WTC11 (cell line): Measurements from ENCODE around the gene GFRA1. TPM values are rescaled to one million over a fixed set of nuclear protein-coding genes. Genes with fewer than 3 reads are reported as not detected.
A peak's percentile ranks its signal among the peaks of the same experiment; 100 is the strongest.

Source experiments
- ATAC-seq: fragments of 200-7000 bp; cut with Tn5 transposase; 2 replicates; pipeline ENCODE4 v1.10.0; 2021; ENCODE audit warnings: mild to moderate bottlenecking, moderate library complexity
- CTCF ChIA-PET: fragments of 300-600 bp; sonication (Branson Sonifier 250); formaldehyde crosslinking; loops from one replicate; lab custom pipeline; 2021; ENCODE audit warnings: antibody characterized with exemption; lab: Charles Lee
- POLR2A ChIA-PET: fragments of 350-600 bp; sonication (Branson Sonifier 250); formaldehyde crosslinking; loops from one replicate; lab custom pipeline; 2021; ENCODE audit warnings: antibody characterized with exemption; lab: Charles Lee
- DNase-seq: peaks from one replicate; pipeline ENCODE4 v3.0.0; 2021; ENCODE audit warnings: low spot score
- H3K27ac Mint-ChIP-seq: 2 replicates; pipeline ENCODE4 v1.8.0; 2021; ENCODE audit warnings: mixed read lengths
- H3K27me3 Mint-ChIP-seq: 2 replicates; pipeline ENCODE4 v1.8.0; 2021; ENCODE audit warnings: low read depth, mild to moderate bottlenecking, moderate library complexity, mixed read lengths
- H3K36me3 Mint-ChIP-seq: 2 replicates; pipeline ENCODE4 v1.8.0; 2021; ENCODE audit warnings: mixed read lengths
- H3K4me1 Mint-ChIP-seq: 2 replicates; pipeline ENCODE4 v1.8.0; 2022; ENCODE audit warnings: mixed read lengths
- H3K4me3 Mint-ChIP-seq: 2 replicates; pipeline ENCODE4 v1.8.0; 2021; ENCODE audit warnings: mild to moderate bottlenecking, moderate library complexity, mixed read lengths
- H3K9me3 Mint-ChIP-seq: 2 replicates; pipeline ENCODE4 v1.8.0; 2021; ENCODE audit warnings: mixed read lengths
- ARID4B ChIP-seq: sonication (generic); formaldehyde crosslinking; IDR thresholded peaks from 2 replicates; pipeline ENCODE4 v1.8.0; 2023; ENCODE audit warnings: missing genetic modification reagents, mild to moderate bottlenecking, borderline replicate concordance
- ATF1 ChIP-seq: sonication (generic); formaldehyde crosslinking; IDR thresholded peaks from 2 replicates; pipeline ENCODE4 v1.8.1; 2023; ENCODE audit warnings: mild to moderate bottlenecking, moderate library complexity, missing genetic modification reagents
- FOXJ3 ChIP-seq: sonication (generic); formaldehyde crosslinking; IDR thresholded peaks from 2 replicates; pipeline ENCODE4 v1.9.0; 2021; ENCODE audit warnings: missing genetic modification reagents, mild to moderate bottlenecking, borderline replicate concordance
- GABPB1 ChIP-seq: sonication (generic); formaldehyde crosslinking; IDR thresholded peaks from 2 replicates; pipeline ENCODE4 v1.8.1; 2023; ENCODE audit warnings: mild to moderate bottlenecking, missing genetic modification reagents
- JAZF1 ChIP-seq: fragments of 250-450 bp; sonication (Bioruptor Pico); IDR thresholded peaks from 2 replicates; pipeline ENCODE4 v1.9.0; 2021; ENCODE audit warnings: moderate library complexity, mild to moderate bottlenecking, inconsistent platforms
- MYBL2 ChIP-seq: sonication (generic); formaldehyde crosslinking; IDR thresholded peaks from 2 replicates; pipeline ENCODE4 v1.8.1; 2023; ENCODE audit warnings: mild to moderate bottlenecking, moderate library complexity, missing genetic modification reagents
- OVOL2 ChIP-seq: fragments of 250-450 bp; sonication (Bioruptor Pico); IDR thresholded peaks from 2 replicates; pipeline ENCODE4 v1.9.0; 2021; ENCODE audit warnings: mild to moderate bottlenecking, borderline replicate concordance
- PRDM15 ChIP-seq: sonication (generic); formaldehyde crosslinking; IDR thresholded peaks from 2 replicates; pipeline ENCODE4 v1.8.0; 2022; ENCODE audit warnings: missing genetic modification reagents
- PRRX2 ChIP-seq: fragments of 250-450 bp; sonication (Bioruptor Pico); IDR thresholded peaks from 2 replicates; pipeline ENCODE4 v1.8.0; 2021; ENCODE audit warnings: mild to moderate bottlenecking
- SMAD3 ChIP-seq: sonication (generic); formaldehyde crosslinking; IDR thresholded peaks from 2 replicates; pipeline ENCODE4 v1.8.0; 2022; ENCODE audit warnings: missing genetic modification reagents, mild to moderate bottlenecking, borderline replicate concordance
- ZMAT4 ChIP-seq: fragments of 250-450 bp; sonication (Bioruptor Pico); IDR thresholded peaks from 2 replicates; pipeline ENCODE4 v1.9.0; 2021; ENCODE audit warnings: mild to moderate bottlenecking
- ZNF416 ChIP-seq: fragments of 250-450 bp; sonication (Bioruptor Pico); IDR thresholded peaks from 2 replicates; pipeline ENCODE4 v1.9.0; 2021; ENCODE audit warnings: mild to moderate bottlenecking, inconsistent platforms
- ZNF512 ChIP-seq: sonication (generic); formaldehyde crosslinking; IDR thresholded peaks from 2 replicates; pipeline ENCODE4 v1.8.1; 2022; ENCODE audit warnings: missing genetic modification reagents, borderline replicate concordance
- total RNA-seq: library from RNA; stranded (reverse); gene quantifications from 3 replicates; pipeline ENCODE4 v1.2.3, GENCODE V29; 2021
- TF ChIP-seq, protein P1 (sequence below): sonication (generic); formaldehyde crosslinking; IDR thresholded peaks from 2 replicates; pipeline ENCODE4 v1.8.0; 2022; ENCODE audit warnings: mild to moderate bottlenecking, missing genetic modification reagents

GFRA1 gene
- total RNA-seq, 1 experiment from 2014 or later: 4.4 TPM

DNA sequence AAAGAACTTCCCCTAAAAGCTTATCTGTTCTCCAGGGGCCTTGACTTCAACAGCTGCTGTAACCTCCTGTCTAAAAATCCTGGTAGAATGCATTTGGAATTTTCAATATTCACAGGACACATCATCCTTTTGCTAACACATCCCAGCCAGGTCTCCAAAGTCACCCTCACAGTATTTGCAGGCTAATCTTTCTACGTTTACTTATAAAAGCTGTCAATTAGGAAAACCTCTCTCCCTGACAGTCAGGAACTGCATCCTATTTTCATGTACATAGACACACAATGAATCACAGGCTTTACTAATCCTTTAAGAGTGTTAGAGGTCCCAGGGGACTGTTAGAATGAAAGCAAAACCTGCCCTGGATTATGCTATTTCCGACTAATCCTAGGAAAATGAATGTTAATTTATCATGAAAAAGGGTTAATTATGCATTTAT, 102.2 kb downstream of the GFRA1 start:
- peaks cover 11% of the 10 kb centered on the region for H3K36me3 Mint-ChIP-seq
- peaks cover 43% of the 10 kb centered on the region for H3K4me1 Mint-ChIP-seq
- CTCF ChIA-PET: no interaction called here

More for the DNA sequence above, 102.2 kb downstream of the GFRA1 start:
- peaks cover 27% of the 10 kb centered on the region for H3K9me3 Mint-ChIP-seq
- DNase-seq (no peak), ATAC-seq (peak; percentile 55)
- no peak overlapping the region for H3K27ac Mint-ChIP-seq
- H3K4me3 Mint-ChIP-seq: no peak overlapping the region
- TF ChIP-seq PRRX2: no peak
- no peak for TF ChIP-seq PRDM15 (CRISPR knock-in tag)
- no peak for TF ChIP-seq JAZF1 (CRISPR knock-in tag)
- no peak for TF ChIP-seq FOXJ3 (CRISPR knock-in tag)
- TF ChIP-seq ZMAT4 (CRISPR knock-in tag): no peak
- no peak for TF ChIP-seq SMAD3 (CRISPR knock-in tag)
- no peak for TF ChIP-seq ZNF512 (CRISPR knock-in tag)
- no peak for TF ChIP-seq ARID4B (CRISPR knock-in tag)
- TF ChIP-seq MYBL2: no peak
- TF ChIP-seq ATF1 (CRISPR knock-in tag): no peak
- TF ChIP-seq ZNF416: no peak
- no peak for TF ChIP-seq OVOL2 (CRISPR knock-in tag)
- TF ChIP-seq, protein P1, sequence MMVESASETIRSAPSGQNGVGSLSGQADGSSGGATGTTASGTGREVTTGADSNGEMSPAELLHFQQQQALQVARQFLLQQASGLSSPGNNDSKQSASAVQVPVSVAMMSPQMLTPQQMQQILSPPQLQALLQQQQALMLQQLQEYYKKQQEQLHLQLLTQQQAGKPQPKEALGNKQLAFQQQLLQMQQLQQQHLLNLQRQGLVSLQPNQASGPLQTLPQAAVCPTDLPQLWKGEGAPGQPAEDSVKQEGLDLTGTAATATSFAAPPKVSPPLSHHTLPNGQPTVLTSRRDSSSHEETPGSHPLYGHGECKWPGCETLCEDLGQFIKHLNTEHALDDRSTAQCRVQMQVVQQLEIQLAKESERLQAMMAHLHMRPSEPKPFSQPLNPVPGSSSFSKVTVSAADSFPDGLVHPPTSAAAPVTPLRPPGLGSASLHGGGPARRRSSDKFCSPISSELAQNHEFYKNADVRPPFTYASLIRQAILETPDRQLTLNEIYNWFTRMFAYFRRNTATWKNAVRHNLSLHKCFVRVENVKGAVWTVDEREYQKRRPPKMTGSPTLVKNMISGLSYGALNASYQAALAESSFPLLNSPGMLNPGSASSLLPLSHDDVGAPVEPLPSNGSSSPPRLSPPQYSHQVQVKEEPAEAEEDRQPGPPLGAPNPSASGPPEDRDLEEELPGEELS: no peak
- TF ChIP-seq GABPB1 (CRISPR knock-in tag): no peak
- peaks cover 9% of the 10 kb centered on the region for H3K27me3 Mint-ChIP-seq
- POLR2A ChIA-PET: no interaction called here
